ENCODE data around the gene MAP1A. TPM values are rescaled to one million over a fixed set of nuclear protein-coding genes. Genes with fewer than 3 reads are reported as not detected.
A peak's percentile ranks its signal among the peaks of the same experiment; 100 is the strongest.

The MAP1A gene
- total RNA-seq, 1 donor from 2014 or later, result 2.0 TPM

- intact Hi-C loops (cut with micrococcal nuclease), result no loop called here
- no peak overlapping the region for H3K4me3 Mint-ChIP-seq
- H3K4me1 Mint-ChIP-seq, result no peaks in the 10 kb centered on the region
- H3K36me3 Mint-ChIP-seq (ENCODE audit: low read depth), result peaks cover 1% of the 10 kb centered on the region
- H3K9me3 Mint-ChIP-seq, result no peaks in the 10 kb centered on the region
- DNase-seq, result no peak
- H3K27me3 Mint-ChIP-seq, result no peaks in the 10 kb centered on the region
- no peak overlapping the region for H3K27ac Mint-ChIP-seq
Measured at GRCh38 chr15:43498990-43499389, 18.4 kb upstream of the MAP1A start.

- no peak for DNase-seq
- intact Hi-C loops (cut with micrococcal nuclease), result no loop called here
- peaks cover 3% of the 10 kb centered on the region for H3K27me3 Mint-ChIP-seq
- H3K4me3 Mint-ChIP-seq, result no peak overlapping the region
- H3K36me3 Mint-ChIP-seq (ENCODE audit: low read depth), result peaks cover 1% of the 10 kb centered on the region
- no peak overlapping the region for H3K27ac Mint-ChIP-seq
- no peaks in the 10 kb centered on the region for H3K9me3 Mint-ChIP-seq
- no peaks in the 10 kb centered on the region for H3K4me1 Mint-ChIP-seq
Measured at GRCh38 chr15:43499635-43500034, 17.8 kb upstream of the MAP1A start.

- H3K27ac Mint-ChIP-seq, result no peak overlapping the region
- H3K36me3 Mint-ChIP-seq (ENCODE audit: low read depth), result no peaks in the 10 kb centered on the region
- H3K9me3 Mint-ChIP-seq, result no peaks in the 10 kb centered on the region
- no peak overlapping the region for H3K4me3 Mint-ChIP-seq
- peaks cover 10% of the 10 kb centered on the region for H3K4me1 Mint-ChIP-seq
- no peak for DNase-seq
- peaks cover 3% of the 10 kb centered on the region for H3K27me3 Mint-ChIP-seq
- intact Hi-C loops (cut with micrococcal nuclease), result no loop called here
Measured at GRCh38 chr15:43505738-43506137, 11.7 kb upstream of the MAP1A start.

- Mint-ChIP-seq H3K27ac (no peak overlapping the region), H3K4me3 (peak overlapping the region; percentile 31), H3K27me3 (peaks cover 3% of the 10 kb centered on the region), H3K36me3 (ENCODE audit: low read depth) (peaks cover 3% of the 10 kb centered on the region), H3K4me1 (peaks cover 32% of the 10 kb centered on the region), H3K9me3 (no peaks in the 10 kb centered on the region)
- intact Hi-C loops (cut with micrococcal nuclease), result no loop called here
- no peak for DNase-seq
Measured at GRCh38 chr15:43508421-43508820, 9.0 kb upstream of the MAP1A start.

GRCh38 chr15:43508991-43509659, 8.3 kb upstream of the MAP1A start:
- Mint-ChIP-seq H3K27me3 (peaks cover 3% of the 10 kb centered on the region), H3K27ac (peak overlapping the region; percentile 89), H3K9me3 (no peaks in the 10 kb centered on the region), H3K4me1 (peaks cover 39% of the 10 kb centered on the region), H3K36me3 (ENCODE audit: low read depth) (peaks cover 3% of the 10 kb centered on the region), H3K4me3 (peak overlapping the region; percentile 89)
- intact Hi-C loops (cut with micrococcal nuclease), result no loop called here
- no peak for DNase-seq

- DNase-seq, result no peak
- H3K9me3 Mint-ChIP-seq, result no peaks in the 10 kb centered on the region
- peak overlapping the region; percentile 89 for H3K27ac Mint-ChIP-seq
- H3K4me1 Mint-ChIP-seq, result peaks cover 45% of the 10 kb centered on the region
- H3K4me3 Mint-ChIP-seq, result peak overlapping the region; percentile 89
- H3K27me3 Mint-ChIP-seq, result no peaks in the 10 kb centered on the region
- intact Hi-C loops (cut with micrococcal nuclease), result loop anchor here (1.0 to 5.0 kb wide), 3 partner anchors 16 to 238 kb away; partner anchors contain the start of genes PDIA3 and TP53BP1
- H3K36me3 Mint-ChIP-seq (ENCODE audit: low read depth), result peaks cover 3% of the 10 kb centered on the region
Measured at GRCh38 chr15:43509660-43510199, 7.7 kb upstream of the MAP1A start.

- DNase-seq, result peak; percentile 99
- peak overlapping the region; percentile 89 for H3K27ac Mint-ChIP-seq
- peaks cover 48% of the 10 kb centered on the region for H3K4me1 Mint-ChIP-seq
- H3K36me3 Mint-ChIP-seq (ENCODE audit: low read depth), result peaks cover 3% of the 10 kb centered on the region
- no peaks in the 10 kb centered on the region for H3K9me3 Mint-ChIP-seq
- peak overlapping the region; percentile 89 for H3K4me3 Mint-ChIP-seq
- no peaks in the 10 kb centered on the region for H3K27me3 Mint-ChIP-seq
- intact Hi-C loops (cut with micrococcal nuclease), result loop anchor here (1.0 to 5.0 kb wide), 3 partner anchors 17 to 237 kb away; partner anchors contain the start of genes PDIA3 and TP53BP1
Measured at GRCh38 chr15:43510200-43511011, 7.0 kb upstream of the MAP1A start.

- peaks cover 3% of the 10 kb centered on the region for H3K36me3 Mint-ChIP-seq (ENCODE audit: low read depth)
- H3K4me3 Mint-ChIP-seq, result peak overlapping the region; percentile 89
- peak overlapping the region; percentile 89 for H3K27ac Mint-ChIP-seq
- H3K4me1 Mint-ChIP-seq, result peaks cover 57% of the 10 kb centered on the region
- H3K27me3 Mint-ChIP-seq, result no peaks in the 10 kb centered on the region
- peak; percentile 80 for DNase-seq
- no peaks in the 10 kb centered on the region for H3K9me3 Mint-ChIP-seq
- intact Hi-C loops (cut with micrococcal nuclease), result loop anchor here (5.0 kb wide), 1 partner anchor 236 kb away; the partner anchor contains the start of gene PDIA3
Measured at GRCh38 chr15:43511012-43511885, 6.2 kb upstream of the MAP1A start.

GRCh38 chr15:43513550-43513949, 3.9 kb upstream of the MAP1A start:
- Mint-ChIP-seq H3K36me3 (ENCODE audit: low read depth) (peaks cover 8% of the 10 kb centered on the region), H3K9me3 (no peaks in the 10 kb centered on the region), H3K27me3 (peaks cover 13% of the 10 kb centered on the region), H3K4me1 (peaks cover 73% of the 10 kb centered on the region), H3K4me3 (peak overlapping the region; percentile 66), H3K27ac (peak overlapping the region; percentile 36)
- no peak for DNase-seq
- intact Hi-C loops (cut with micrococcal nuclease), result loop anchor here (5.0 kb wide), 1 partner anchor 234 kb away; the partner anchor contains the start of gene PDIA3

- Mint-ChIP-seq H3K36me3 (ENCODE audit: low read depth) (peaks cover 8% of the 10 kb centered on the region), H3K27me3 (peaks cover 15% of the 10 kb centered on the region), H3K9me3 (no peaks in the 10 kb centered on the region), H3K27ac (peak overlapping the region; percentile 36), H3K4me3 (peak overlapping the region; percentile 66), H3K4me1 (peaks cover 78% of the 10 kb centered on the region)
- intact Hi-C loops (cut with micrococcal nuclease), result loop anchor here (5.0 kb wide), 1 partner anchor 233 kb away; the partner anchor contains the start of gene PDIA3
- peak; percentile 81 for DNase-seq
Measured at GRCh38 chr15:43514241-43515057, 3.0 kb upstream of the MAP1A start.

GRCh38 chr15:43515741-43516140, 1.7 kb upstream of the MAP1A start:
- Mint-ChIP-seq H3K27ac (no peak overlapping the region), H3K27me3 (peaks cover 15% of the 10 kb centered on the region), H3K36me3 (ENCODE audit: low read depth) (peaks cover 8% of the 10 kb centered on the region), H3K4me3 (peak overlapping the region; percentile 6), H3K4me1 (peaks cover 70% of the 10 kb centered on the region), H3K9me3 (no peaks in the 10 kb centered on the region)
- intact Hi-C loops (cut with micrococcal nuclease), result no loop called here
- peak; percentile 48 for DNase-seq

- intact Hi-C loops (cut with micrococcal nuclease), result no loop called here
- Mint-ChIP-seq H3K4me1 (peaks cover 66% of the 10 kb centered on the region), H3K27me3 (peaks cover 15% of the 10 kb centered on the region), H3K36me3 (ENCODE audit: low read depth) (peaks cover 8% of the 10 kb centered on the region), H3K27ac (no peak overlapping the region), H3K9me3 (no peaks in the 10 kb centered on the region), H3K4me3 (no peak overlapping the region)
- peak; percentile 54 for DNase-seq
Measured at GRCh38 chr15:43516185-43516584, 1.2 kb upstream of the MAP1A start.

All from activated CD4-positive, alpha-beta T cell treated with anti-CD3 and anti-CD28 coated beads, Interleukin-2, amount 10 ng/mL, durations not matched to agents 24 days and 14 days (primary cell).